H54 (cell line): ENCODE measurements around the gene QRICH1.

ENCODE experiments used
- DNase-seq: peaks from one replicate; pipeline ENCODE4 v3.0.0; 2011; ENCODE audit warnings: low spot score, mixed read lengths; ENCODE audit not compliant: insufficient read length
- FAIRE-seq: peaks from 3 replicates; lab custom pipeline; 2011; peaks lifted over from hg19 to GRCh38; lab: Jason Lieb, UNC
- POLR2A ChIP-seq: IDR thresholded peaks from 2 replicates; pipeline ENCODE4 v1.6.1; 2011; ENCODE audit warnings: low read depth, mild to moderate bottlenecking, low read length

The QRICH1 gene

DNA sequence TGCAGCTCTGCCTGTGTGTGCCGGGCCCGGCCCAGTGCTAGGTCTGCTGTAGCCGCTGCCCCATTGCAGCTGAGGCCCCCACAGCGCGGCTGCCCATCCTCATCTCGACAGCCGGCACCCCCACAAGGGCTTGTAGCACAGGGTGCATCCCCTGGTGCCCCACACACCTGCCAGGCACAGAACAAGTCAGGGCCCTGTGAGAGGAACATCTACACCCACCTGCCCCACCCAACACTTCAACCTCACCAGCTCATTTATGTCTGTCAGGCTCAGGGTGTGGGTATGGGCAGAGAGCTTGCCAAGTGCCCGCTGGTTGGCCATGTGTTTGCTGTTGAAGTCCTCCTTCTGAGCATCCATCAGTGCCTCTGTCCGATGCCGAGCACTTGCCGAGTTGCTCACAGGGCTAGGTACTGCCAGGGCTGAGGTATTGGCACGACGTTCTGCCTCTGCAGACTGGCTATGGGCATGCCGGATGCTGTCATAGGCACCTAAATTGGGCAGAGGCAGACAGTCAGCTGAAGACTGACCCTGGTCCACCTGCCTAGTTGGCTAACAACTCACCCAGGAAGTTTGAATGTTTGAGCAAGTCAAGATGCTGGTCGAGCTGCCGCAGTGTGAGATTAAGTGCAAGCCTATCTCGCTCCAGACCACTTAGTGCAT lies 29.1 kb upstream of the QRICH1 start:
- DNase-seq (no peak), FAIRE-seq (no peak)
- TF ChIP-seq POLR2A = no peak

DNA sequence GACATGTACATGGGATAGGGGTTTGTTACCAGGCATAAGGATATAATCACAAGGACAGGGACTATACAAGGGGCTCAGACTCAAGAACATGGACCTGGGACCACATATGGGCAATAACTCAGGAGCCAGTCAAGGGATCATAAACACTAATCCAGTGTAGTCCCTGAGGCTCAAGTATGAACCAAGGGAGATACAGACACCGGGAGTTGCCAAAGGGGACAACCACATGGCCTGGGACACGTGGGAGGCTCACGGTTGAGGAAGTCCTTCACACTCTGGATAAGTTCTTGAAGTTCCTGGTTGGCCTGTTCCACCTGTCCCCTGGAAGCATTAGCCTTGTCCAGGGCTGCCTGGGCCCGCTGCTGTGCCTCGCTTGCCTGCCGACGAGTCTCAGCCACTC lies 28.6 kb upstream of the QRICH1 start:
- no peak for FAIRE-seq
- TF ChIP-seq POLR2A = no peak
- no peak for DNase-seq

- no peak for DNase-seq
- TF ChIP-seq POLR2A = no peak
- no peak for FAIRE-seq
Measured at GRCh38 chr3:49122022-49122421, 28.2 kb upstream of the QRICH1 start.

GRCh38 chr3:49121132-49121736 lies 27.4 kb upstream of the QRICH1 start:
- FAIRE-seq (no peak), DNase-seq (no peak)
- no peak for TF ChIP-seq POLR2A

GRCh38 chr3:49120438-49121131 lies 26.7 kb upstream of the QRICH1 start, which contains the start of gene USP19:
TSS of gene USP19 (minus strand) at chr3:49120823. CDS start at chr3:49119145, 1,678 bp downstream.
- DNase-seq (peak; percentile 97), FAIRE-seq (no peak)
- peak; percentile 63 for TF ChIP-seq POLR2A

GRCh38 chr3:49120096-49120437 lies 26.2 kb upstream of the QRICH1 start:
- no peak for FAIRE-seq

GRCh38 chr3:49119439-49119838 lies 25.6 kb upstream of the QRICH1 start:
- FAIRE-seq (no peak), DNase-seq (no peak)
- TF ChIP-seq POLR2A = no peak

More at GRCh38 chr3:49120096-49120437, 26.2 kb upstream of the QRICH1 start:
- no peak for DNase-seq
- TF ChIP-seq POLR2A = no peak

DNA sequence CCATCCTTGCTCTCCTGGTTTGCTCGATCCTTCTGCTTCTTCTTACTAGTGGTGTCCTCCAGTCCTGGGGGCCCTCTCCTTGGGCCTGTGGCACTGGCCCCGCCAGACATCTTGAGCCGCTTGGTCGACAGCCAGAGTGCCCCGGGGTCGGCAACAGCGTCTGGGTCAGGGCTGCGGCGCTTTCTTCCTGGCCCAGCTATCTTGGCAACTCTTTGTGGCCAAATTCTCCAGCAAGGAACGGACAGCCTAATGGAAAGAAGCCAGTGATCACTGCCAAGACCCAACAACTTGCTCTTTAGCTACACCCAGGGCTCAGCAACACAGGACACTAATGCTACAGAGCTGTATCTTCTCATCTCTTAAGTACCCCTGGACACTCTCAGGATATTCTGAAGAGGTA lies 25.2 kb upstream of the QRICH1 start:
- no peak for FAIRE-seq
- no peak for TF ChIP-seq POLR2A
- DNase-seq = no peak

- TF ChIP-seq POLR2A = no peak
- DNase-seq = no peak
- FAIRE-seq = no peak
Measured at GRCh38 chr3:49112262-49112661, 18.4 kb upstream of the QRICH1 start.

DNA sequence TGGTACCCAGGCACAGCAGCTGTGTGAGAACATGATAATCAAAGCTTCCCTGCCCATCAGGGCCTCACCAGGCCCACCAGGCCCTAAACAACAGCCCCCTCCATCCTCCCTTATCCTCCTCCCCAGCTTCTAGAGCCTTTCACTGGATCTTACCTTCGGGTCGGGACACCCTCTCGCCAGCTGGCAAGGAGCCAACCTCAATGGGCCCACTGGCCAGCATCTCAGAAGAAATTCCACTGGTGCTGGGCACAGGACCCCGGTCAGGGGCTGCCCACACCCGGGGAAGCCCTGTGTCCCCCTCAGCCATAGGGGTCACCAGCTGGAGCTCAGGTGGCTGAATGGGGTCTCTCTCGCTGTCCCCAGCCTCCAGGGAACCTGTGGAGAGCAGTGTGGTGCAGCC lies 17.5 kb upstream of the QRICH1 start:
- TF ChIP-seq POLR2A = no peak
- FAIRE-seq (no peak), DNase-seq (no peak)

DNA sequence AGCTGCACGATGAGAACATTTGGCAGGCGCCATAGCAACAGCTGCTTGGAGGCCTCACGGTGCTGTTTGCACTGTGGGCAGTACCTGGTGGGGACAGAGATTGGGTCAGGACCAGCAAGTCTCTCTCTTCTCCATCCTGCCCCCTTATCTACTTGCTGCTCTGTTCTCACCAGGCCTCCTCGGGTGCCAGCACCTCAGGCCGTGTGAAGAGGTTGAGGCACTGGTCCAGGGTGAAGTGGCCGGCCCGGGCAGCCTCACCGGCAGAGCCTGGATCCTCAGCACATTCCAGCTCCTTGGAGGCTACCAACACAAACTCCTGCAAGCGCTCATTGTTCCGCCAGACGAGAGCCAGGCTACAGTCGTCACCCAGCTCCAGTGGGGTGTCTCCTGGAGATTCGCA lies 16.9 kb upstream of the QRICH1 start:
- FAIRE-seq (no peak), DNase-seq (no peak)
- TF ChIP-seq POLR2A = no peak

GRCh38 chr3:49108346-49108745 lies 14.5 kb upstream of the QRICH1 start:
- no peak for TF ChIP-seq POLR2A
- FAIRE-seq = no peak
- DNase-seq = no peak

DNA sequence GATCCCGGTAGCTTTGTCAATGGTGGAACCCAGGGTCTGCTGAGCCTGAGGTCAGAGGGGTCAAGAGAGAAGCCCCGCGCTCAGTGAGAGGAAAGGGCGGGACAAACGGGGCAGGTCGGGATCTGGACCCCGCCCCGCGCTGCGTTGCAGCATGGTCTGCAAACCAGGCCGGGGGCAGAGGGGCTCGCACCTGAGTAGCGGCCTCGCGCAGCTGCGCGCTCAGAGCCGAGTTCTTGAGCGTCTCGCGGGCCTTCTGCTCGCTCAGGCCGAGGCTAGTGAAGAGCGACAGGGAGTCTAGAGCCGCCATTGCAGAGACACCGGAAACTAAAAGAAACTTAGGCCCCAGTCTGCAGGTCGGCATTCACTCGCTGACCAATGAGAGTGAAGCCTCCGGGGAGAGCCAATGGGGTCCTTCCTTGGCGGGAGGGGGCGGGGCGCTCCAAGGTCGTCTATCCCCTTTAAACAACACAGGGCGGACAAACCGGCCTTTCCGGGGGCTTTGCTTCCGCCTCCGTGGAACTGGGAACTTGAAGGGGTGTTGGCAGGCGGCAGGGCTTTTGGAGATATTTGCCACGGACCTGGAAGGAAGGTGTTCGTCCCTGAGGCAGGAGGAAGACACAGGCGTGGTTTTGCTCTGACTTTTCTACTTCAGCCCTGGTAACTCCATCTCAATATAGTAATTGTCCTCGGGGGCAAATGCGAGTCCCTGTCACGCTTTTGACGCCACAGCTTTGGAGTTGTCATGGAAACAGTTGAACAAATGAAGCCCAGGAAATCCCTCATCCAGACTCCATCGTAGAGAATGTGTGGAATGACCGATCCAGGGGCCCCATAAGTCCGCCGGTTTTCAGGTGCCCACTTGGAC lies 10.8 kb upstream of the QRICH1 start, which contains the start of gene QARS1:
TSS of gene QARS1 (minus strand) at position 331 of the 865 bp plus-strand sequence. CDS start at position 307, 24 bp downstream.
- DNase-seq (peak; percentile 97), FAIRE-seq (no peak)
- peak; percentile 43; the same call in 1 of the 2 replicates for TF ChIP-seq POLR2A

GRCh38 chr3:49104052-49104426 lies 10.2 kb upstream of the QRICH1 start:
- no peak for DNase-seq
- FAIRE-seq = no peak
- no peak for TF ChIP-seq POLR2A
